HG03558 (cell line): ENCODE results near the gene TNFRSF4.
"Not testable (repeated sequence)": the region's sequence is repeated elsewhere in the genome, so short reads cannot be mapped to it uniquely, and the experiment has no call there.

Experiments used
- ATAC-seq: cut with Tn5 transposase; IDR thresholded peaks from one replicate; pipeline ENCODE4 v1.9.1; 2021; ENCODE audit warnings: moderate number of reproducible peaks; ENCODE audit not compliant: unreplicated experiment; ENCODE audit errors: extremely low read depth

Gene TNFRSF4

GRCh38 chr1:1185101-1185765 lies 28.7 kb downstream of the TNFRSF4 start:
- ATAC-seq, result no peak

GRCh38 chr1:1183833-1184775 lies 29.8 kb downstream of the TNFRSF4 start:
- no peak for ATAC-seq

GRCh38 chr1:1183221-1183747 lies 30.7 kb downstream of the TNFRSF4 start:
- ATAC-seq, result no peak

GRCh38 chr1:1182491-1183220 lies 31.3 kb downstream of the TNFRSF4 start:
- no peak for ATAC-seq

GRCh38 chr1:1181938-1182410 lies 32.0 kb downstream of the TNFRSF4 start:
- ATAC-seq, result no peak

- ATAC-seq, result no peak
Measured at GRCh38 chr1:1181129-1181937, 32.6 kb downstream of the TNFRSF4 start.

- no peak for ATAC-seq
Measured at GRCh38 chr1:1179983-1180861, 33.7 kb downstream of the TNFRSF4 start.

- no peak for ATAC-seq
Measured at GRCh38 chr1:1179346-1179982, 34.5 kb downstream of the TNFRSF4 start.

GRCh38 chr1:1178794-1179331 lies 35.1 kb downstream of the TNFRSF4 start:
- ATAC-seq, result no peak

- no peak for ATAC-seq
Measured at GRCh38 chr1:1177452-1178206, 36.3 kb downstream of the TNFRSF4 start.

GRCh38 chr1:1176931-1177330 lies 37.0 kb downstream of the TNFRSF4 start:
- no peak for ATAC-seq

- not testable (repeated sequence) for ATAC-seq
Measured at GRCh38 chr1:1176063-1176761, 37.7 kb downstream of the TNFRSF4 start.

- no peak for ATAC-seq
Measured at GRCh38 chr1:1175221-1176062, 38.5 kb downstream of the TNFRSF4 start.

GRCh38 chr1:1173793-1174415 lies 40.0 kb downstream of the TNFRSF4 start, which contains the start of gene TTLL10:
Gene TTLL10, plus strand, starts transcription at chr1:1173880. Its CDS starts 5,336 bp downstream, at chr1:1179216.
- no peak for ATAC-seq
